Keratinocyte (primary cell): Measurements from ENCODE around the gene MAGEF1. TPM values are rescaled to one million over a fixed set of nuclear protein-coding genes. Genes with fewer than 3 reads are reported as not detected.

Source experiments
- DNase-seq: peaks from one replicate; pipeline ENCODE4 v3.0.0-alpha.2; 2011; ENCODE audit warnings: low read depth, missing footprints, low spot score
- FAIRE-seq: peaks from 2 replicates; lab custom pipeline; 2011; peaks lifted over from hg19 to GRCh38; lab: Jason Lieb, UNC
- H2AFZ ChIP-seq: 2 replicates; pipeline ENCODE4 v1.6.0; 2012; ENCODE audit warnings: low read length, control low read depth, inconsistent platforms; ENCODE audit not compliant: control insufficient read depth
- H3K27ac ChIP-seq: 2 replicates; pipeline ENCODE4 v1.5.1; 2011; ENCODE audit warnings: low read length; ENCODE audit not compliant: control insufficient read depth, insufficient read depth
- H3K27me3 ChIP-seq: 3 replicates; pipeline ENCODE4 v1.6.0; 2011; ENCODE audit warnings: low read length; ENCODE audit not compliant: control insufficient read depth, insufficient read depth; ENCODE audit errors: extremely low read depth
- H3K36me3 ChIP-seq, 2 experiments: 2 replicates in 1 of 2; 3 replicates in 1 of 2; pipeline ENCODE4 v1.5.1; 2011; ENCODE audit warnings: low read length in 2 of 2, mild to moderate bottlenecking in 1 of 2; ENCODE audit not compliant: control insufficient read depth in 2 of 2, insufficient read depth in 2 of 2; ENCODE audit errors: extremely low read depth in 1 of 2
- H3K4me1 ChIP-seq: 3 replicates; pipeline ENCODE4 v1.5.1; 2011; ENCODE audit warnings: low read length; ENCODE audit not compliant: control insufficient read depth, insufficient read depth; ENCODE audit errors: extremely low read depth
- H3K4me2 ChIP-seq: 3 replicates; pipeline ENCODE4 v1.6.0; 2011; ENCODE audit warnings: low read depth, low read length; ENCODE audit not compliant: control insufficient read depth, insufficient read depth; ENCODE audit errors: extremely low read depth
- H3K4me3 ChIP-seq, 3 experiments: fragments of 200-600 bp in 1 of 3; sonication (generic) in 1 of 3; 2 replicates in 2 of 3; 3 replicates in 1 of 3; pipeline ENCODE4 v1.5.1; 2011 to 2016; ENCODE audit warnings: low read length in 3 of 3, mild to moderate bottlenecking in 3 of 3, control low read depth in 2 of 3, inconsistent platforms in 1 of 3, low read depth in 1 of 3, mixed read lengths in 1 of 3, mixed run types in 1 of 3, moderate library complexity in 1 of 3; ENCODE audit not compliant: control insufficient read depth in 2 of 3, insufficient read depth in 2 of 3; ENCODE audit errors: extremely low read depth in 1 of 3
- H3K79me2 ChIP-seq: 2 replicates; pipeline ENCODE4 v1.6.0; 2012; ENCODE audit warnings: low read length; ENCODE audit not compliant: control insufficient read depth, insufficient read depth
- H3K9ac ChIP-seq: 3 replicates; pipeline ENCODE4 v1.6.0; 2011; ENCODE audit warnings: low read length; ENCODE audit not compliant: control insufficient read depth, insufficient read depth; ENCODE audit errors: extremely low read depth
- H3K9me1 ChIP-seq: 3 replicates; pipeline ENCODE4 v1.6.0; 2011; ENCODE audit warnings: low read length; ENCODE audit not compliant: control insufficient read depth, insufficient read depth; ENCODE audit errors: extremely low read depth
- H3K9me3 ChIP-seq: 2 replicates; pipeline ENCODE4 v1.5.1; 2012; ENCODE audit warnings: low read depth, low read length; ENCODE audit not compliant: control insufficient read depth
- H4K20me1 ChIP-seq: 3 replicates; pipeline ENCODE4 v1.6.0; 2011; ENCODE audit warnings: low read length; ENCODE audit not compliant: control insufficient read depth, insufficient read depth; ENCODE audit errors: extremely low read depth
- EZH2 ChIP-seq: IDR thresholded peaks from one replicate; pipeline ENCODE4 v1.6.1; 2012; ENCODE audit warnings: inconsistent platforms, mild to moderate bottlenecking, low read length, moderate library complexity
- dilution Hi-C: fragments of 300-500 bp; cut with MboI; formaldehyde crosslinking; loops from one replicate; pipeline ENCODE4 v1.7.0; 2020; ENCODE audit warnings: low sequenced_read_pairs; ENCODE audit not compliant: extremely low pct_ligation_motif_present
- polyA plus RNA-seq, 5 experiments: library from polyadenylated mRNA; depleted of rRNA in 3 of 5; stranded (reverse) in 3 of 5; stranded (forward) in 1 of 5; unstranded in 1 of 5; fragments of >200 nt; gene quantifications; 1 replicate in 1 of 5; 2 replicates in 3 of 5; 3 replicates in 1 of 5; pipeline versions ENCODE4 v1.2.1 to v1.2.3, GENCODE V29; 2011 to 2012; ENCODE audit warnings: missing spikeins in 2 of 5, low read depth in 1 of 5, low replicate concordance in 1 of 5
- TF ChIP-seq, protein P1 (sequence below), 3 experiments: IDR thresholded peaks in 1 of 3; conservative IDR thresholded peaks in 1 of 3; optimal IDR thresholded peaks in 1 of 3; 2 replicates in 2 of 3; 3 replicates in 1 of 3; pipeline versions ENCODE3 to v1.5.1; 2011; ENCODE audit warnings: low read length in 3 of 3, mild to moderate bottlenecking in 3 of 3, moderate library complexity in 2 of 3, control low read depth in 1 of 3, inconsistent platforms in 1 of 3; ENCODE audit not compliant: insufficient read depth in 2 of 3; ENCODE audit errors: extremely low read depth in 1 of 3

Gene MAGEF1
- polyA plus RNA-seq, 1 donor (not counting 4 experiments of a cell fraction or from before 2014, with no cell fraction given): 11.8 TPM

DNA sequence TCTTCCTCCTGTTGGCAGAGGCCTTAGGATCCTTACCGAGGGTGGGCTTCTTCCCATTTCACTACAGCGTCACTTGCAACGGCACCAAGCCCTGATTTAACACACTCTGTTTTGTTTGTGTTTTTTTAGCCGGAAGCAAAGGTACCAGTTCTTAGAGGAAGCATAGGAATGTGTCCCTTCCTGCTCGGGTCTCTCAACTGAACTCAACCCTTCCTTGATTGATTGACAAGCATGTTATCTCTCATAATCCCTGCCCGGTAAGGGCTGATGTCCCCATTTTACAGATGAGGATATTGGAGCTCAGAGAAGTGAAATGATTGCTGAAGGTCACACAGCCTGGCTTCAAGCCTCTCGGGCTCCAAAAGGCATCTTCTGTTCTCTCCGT is 26.6 kb upstream of the MAGEF1 start:
- no peaks in the 10 kb centered on the region for H3K27me3 ChIP-seq
- H4K20me1 ChIP-seq: no peaks in the 10 kb centered on the region
- peaks cover 47% of the 10 kb centered on the region for H3K4me1 ChIP-seq
- DNase-seq (no peak), FAIRE-seq (no peak)
- peak overlapping the region; percentile 54 for H3K9ac ChIP-seq
- H3K4me2 ChIP-seq: peak overlapping the region; percentile 68
- no peaks in the 10 kb centered on the region for H3K79me2 ChIP-seq
- peak overlapping the region; percentile 82 for H2AFZ ChIP-seq
- no peaks in the 10 kb centered on the region for H3K9me3 ChIP-seq
- peak overlapping the region in 2 of 3 experiments; percentile 1 to 29 for H3K4me3 ChIP-seq
- dilution Hi-C loops: no loop called here
- TF ChIP-seq EZH2: no peak
- TF ChIP-seq, protein P1, sequence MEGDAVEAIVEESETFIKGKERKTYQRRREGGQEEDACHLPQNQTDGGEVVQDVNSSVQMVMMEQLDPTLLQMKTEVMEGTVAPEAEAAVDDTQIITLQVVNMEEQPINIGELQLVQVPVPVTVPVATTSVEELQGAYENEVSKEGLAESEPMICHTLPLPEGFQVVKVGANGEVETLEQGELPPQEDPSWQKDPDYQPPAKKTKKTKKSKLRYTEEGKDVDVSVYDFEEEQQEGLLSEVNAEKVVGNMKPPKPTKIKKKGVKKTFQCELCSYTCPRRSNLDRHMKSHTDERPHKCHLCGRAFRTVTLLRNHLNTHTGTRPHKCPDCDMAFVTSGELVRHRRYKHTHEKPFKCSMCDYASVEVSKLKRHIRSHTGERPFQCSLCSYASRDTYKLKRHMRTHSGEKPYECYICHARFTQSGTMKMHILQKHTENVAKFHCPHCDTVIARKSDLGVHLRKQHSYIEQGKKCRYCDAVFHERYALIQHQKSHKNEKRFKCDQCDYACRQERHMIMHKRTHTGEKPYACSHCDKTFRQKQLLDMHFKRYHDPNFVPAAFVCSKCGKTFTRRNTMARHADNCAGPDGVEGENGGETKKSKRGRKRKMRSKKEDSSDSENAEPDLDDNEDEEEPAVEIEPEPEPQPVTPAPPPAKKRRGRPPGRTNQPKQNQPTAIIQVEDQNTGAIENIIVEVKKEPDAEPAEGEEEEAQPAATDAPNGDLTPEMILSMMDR (optimal IDR thresholded peaks at IDR 0.05 in 1 of 3, IDR thresholded peaks at IDR 0.05 in 1 of 3, conservative IDR thresholded peaks at IDR 0.05 in 1 of 3; ENCODE audit: extremely low read depth in 1 of 3, insufficient read depth in 2 of 3, low read length in 3 of 3): no peak
- no peaks in the 10 kb centered on the region for H3K36me3 ChIP-seq
- peak overlapping the region; percentile 80 for H3K27ac ChIP-seq
- H3K9me1 ChIP-seq: no peaks in the 10 kb centered on the region

DNA sequence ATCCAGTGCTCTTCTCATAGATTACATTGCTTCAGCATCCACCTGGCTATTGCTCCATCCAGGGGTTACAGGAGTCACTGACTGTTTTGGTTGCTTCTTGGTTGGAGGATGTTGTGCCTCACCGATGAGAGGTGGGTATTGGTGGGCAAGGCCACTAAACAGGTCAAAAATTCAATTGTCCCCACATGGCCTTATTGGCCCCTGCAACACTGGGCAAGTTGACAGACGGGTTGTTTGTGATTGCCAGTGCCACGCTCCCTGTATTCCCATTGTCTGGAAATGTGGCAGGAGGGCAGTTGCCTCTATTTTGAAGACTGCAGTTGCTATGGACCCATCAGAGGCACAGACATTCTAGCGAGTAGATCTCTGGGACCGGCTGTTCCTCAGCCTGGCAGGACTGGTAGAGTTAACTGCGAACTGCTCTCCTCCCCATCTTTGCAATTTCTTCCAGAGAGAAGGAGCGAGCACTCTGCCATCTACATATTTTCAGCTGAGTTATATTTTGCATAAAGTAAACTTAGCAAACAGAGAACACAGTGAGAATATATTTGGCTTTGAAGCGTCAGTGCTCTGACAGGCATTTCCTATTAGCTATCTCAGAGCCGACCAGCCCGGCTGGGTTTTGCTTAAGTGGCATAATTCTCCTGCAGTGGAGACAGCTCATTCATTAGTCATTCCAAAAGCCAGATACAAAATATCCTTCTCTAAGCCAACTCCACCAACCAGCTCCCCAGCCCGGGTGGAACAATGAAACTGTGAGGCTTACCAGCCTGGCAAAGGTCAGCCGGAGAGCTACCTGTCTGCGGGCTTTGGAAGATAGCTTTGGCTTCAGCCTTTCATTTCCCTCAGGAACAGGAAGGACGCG is 26.0 kb upstream of the MAGEF1 start:
- Histone ChIP-seq H3K4me3 (peak overlapping the region in 2 of 3 experiments; percentile 3 to 29), H3K36me3 (no peaks in the 10 kb centered on the region), H3K27ac (peak overlapping the region; percentile 80), H4K20me1 (no peaks in the 10 kb centered on the region), H3K4me1 (peaks cover 52% of the 10 kb centered on the region), H3K9me1 (no peaks in the 10 kb centered on the region), H3K27me3 (no peaks in the 10 kb centered on the region), H3K79me2 (no peaks in the 10 kb centered on the region), H3K9me3 (no peaks in the 10 kb centered on the region), H3K4me2 (peak overlapping the region; percentile 68), H3K9ac (peak overlapping the region; percentile 54), H2AFZ (peak overlapping the region; percentile 82)
- FAIRE-seq: peak; percentile 98
- DNase-seq: peak; percentile 59
- dilution Hi-C loops: no loop called here
- TF ChIP-seq, protein P1 (optimal IDR thresholded peaks at IDR 0.05 in 1 of 3, IDR thresholded peaks at IDR 0.05 in 1 of 3, conservative IDR thresholded peaks at IDR 0.05 in 1 of 3; ENCODE audit: extremely low read depth in 1 of 3, insufficient read depth in 2 of 3, low read length in 3 of 3): no peak
